ENCODE measurements around the gene RIMS3.
A peak's percentile ranks its signal among the peaks of the same experiment; 100 is the strongest.
"Not testable (repeated sequence)": the region's sequence is repeated elsewhere in the genome, so short reads cannot be mapped to it uniquely, and the experiment has no call there.

RIMS3 gene

DNA sequence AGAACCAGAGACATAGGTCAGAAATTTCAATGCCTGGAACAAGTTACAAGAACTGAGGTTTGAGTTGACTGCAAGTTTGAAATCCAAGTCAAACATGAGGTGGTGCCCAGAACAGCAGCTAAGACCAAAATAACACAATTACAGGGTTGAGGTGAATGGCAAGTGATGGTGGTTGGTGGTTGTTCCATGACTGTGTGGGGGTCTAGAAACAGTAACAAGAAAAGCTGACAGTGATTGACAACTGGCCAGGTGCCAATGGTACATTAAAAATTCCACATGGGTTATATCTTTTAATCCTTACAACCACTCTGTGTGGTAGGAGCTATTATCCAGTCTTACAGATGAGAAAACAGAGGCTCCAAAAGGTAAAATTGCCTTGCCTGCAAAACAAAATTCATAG, 32.0 kb downstream of the RIMS3 start:
- DNase-seq, result no peak

DNA sequence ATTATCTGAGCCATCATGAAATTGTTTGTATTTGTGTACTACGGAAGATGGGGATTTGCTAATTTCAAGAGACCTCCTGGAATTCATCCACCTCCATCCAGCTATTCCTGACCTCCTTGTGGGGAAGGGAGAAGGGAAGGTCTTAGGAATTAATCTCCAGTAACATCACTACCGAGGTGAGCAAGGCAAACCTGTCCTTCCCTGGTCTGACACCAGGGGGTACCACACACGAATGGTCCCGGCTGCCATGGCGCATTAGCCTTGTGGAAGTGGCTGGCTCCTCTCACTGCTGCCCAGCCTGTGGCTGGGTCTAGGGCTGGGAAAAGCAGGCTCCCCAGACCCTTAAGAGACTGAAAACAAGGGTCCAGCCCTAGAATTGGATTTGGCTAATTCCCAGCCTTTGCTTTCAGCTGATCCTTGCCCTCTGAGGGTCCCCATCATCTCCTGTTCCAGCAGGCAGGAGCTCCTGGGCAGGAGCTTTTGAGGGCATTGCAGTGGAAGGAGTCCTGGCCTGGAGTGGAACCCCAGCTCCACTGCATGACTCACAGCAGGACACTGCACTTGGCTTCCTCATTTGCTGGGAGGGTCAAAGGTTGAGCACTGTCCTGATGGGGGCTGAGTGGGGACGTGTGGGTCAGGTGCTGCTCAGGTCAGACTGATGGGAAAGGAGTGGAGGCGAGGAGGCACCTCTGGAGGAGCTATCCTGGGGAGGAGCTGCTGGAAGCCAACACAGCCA, 34.8 kb downstream of the RIMS3 start:
- no peak for DNase-seq

DNA sequence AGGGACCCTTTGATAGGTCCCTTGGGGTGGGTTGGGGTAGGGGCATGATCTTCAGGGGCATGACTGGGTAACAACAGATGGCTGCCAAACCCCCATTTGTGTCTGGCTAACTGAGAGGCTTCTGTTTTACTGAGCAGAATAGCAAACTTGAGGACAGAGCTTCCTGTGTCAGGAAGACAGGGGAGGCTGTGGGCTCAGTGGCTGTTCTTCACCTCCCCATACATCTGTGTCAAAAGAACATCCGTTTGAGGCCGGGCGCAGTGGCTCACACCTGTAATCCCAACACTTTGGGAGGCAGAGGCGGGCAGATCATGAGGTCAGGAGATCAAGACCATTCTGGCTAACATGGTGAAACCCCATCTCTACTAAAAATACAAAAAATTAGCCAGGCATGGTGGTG, 35.9 kb downstream of the RIMS3 start:
- DNase-seq, result not testable (repeated sequence)

DNA sequence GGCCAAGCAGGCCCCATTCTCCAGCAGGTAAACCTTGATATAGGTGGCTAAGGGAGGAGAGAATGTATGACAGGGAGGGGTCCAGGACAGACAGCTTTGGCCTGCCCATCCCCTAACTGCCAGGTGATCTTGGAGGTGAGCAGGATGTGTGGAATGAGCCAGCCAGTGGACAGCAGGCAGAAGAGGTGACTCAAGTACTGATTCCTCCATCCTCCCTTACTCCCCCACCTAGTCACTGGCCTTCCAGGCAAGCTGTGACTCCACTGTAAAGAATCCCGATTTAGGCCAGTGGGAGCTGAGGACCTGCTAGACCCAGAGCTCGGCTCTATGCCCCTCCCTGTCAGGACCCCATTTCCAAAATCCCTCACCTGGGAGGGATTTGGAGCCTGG, 36.6 kb downstream of the RIMS3 start:
- DNase-seq, result no peak

DNA sequence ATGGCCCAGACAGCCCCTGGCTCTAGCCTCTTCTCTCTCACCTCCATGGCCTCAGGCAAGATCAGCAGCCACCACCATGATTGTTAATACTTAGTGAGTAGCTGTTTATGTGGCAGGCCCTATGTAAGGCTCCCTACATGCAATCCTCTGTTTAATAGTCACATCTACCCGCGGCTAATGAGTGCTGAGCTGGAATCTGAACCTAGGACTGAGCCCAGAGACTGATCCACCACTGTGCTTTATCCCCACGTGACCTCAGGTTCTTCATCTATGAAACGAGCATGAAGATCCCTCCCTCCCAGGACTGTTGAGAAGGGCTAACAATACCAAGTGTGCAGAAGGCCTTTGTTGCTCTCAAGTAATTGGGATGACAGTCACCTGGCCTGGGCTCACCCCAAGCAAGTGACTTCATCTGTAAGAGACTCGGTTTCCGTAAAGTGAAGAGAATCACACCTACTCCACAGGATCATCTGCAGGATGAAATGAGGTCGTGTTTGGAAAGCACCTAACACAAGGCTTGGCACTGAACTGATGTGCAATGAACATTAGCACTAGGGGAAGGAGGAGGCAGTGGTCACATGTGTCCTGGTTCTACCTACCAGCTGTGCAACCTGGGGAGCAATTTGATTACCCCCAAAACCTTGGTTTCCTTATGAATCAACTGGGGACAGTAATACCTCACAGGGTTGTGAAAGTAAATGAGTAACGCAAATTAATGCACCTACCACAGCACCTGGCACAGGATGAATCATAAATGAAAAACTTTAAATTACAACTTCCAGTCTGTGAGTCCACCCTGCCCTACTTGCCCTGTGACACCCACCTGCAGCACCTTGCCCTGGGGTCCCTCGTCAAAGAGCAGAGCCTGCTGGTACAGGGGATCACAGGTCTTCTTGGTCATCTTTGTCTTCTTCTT, 37.2 kb downstream of the RIMS3 start:
- no peak for DNase-seq

DNA sequence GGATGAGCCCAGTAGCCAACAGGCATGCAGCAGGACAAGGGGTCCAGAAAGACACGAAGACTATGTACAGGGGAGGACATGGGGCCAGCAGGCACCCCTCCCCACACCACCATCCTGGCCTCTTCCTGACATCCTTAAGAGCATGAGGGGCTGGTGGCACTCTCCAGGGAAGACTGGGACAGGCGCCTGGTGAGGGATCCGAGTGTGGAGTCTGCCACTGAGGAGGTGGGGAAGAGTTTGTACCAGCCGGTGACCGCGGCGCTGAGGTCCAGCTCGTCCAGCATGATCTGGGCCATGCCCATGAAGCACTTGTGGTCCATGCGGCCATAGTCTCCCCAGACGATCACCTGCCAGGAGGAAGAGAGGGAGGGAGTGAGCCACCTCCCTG, 39.1 kb downstream of the RIMS3 start:
- DNase-seq, result no peak

DNA sequence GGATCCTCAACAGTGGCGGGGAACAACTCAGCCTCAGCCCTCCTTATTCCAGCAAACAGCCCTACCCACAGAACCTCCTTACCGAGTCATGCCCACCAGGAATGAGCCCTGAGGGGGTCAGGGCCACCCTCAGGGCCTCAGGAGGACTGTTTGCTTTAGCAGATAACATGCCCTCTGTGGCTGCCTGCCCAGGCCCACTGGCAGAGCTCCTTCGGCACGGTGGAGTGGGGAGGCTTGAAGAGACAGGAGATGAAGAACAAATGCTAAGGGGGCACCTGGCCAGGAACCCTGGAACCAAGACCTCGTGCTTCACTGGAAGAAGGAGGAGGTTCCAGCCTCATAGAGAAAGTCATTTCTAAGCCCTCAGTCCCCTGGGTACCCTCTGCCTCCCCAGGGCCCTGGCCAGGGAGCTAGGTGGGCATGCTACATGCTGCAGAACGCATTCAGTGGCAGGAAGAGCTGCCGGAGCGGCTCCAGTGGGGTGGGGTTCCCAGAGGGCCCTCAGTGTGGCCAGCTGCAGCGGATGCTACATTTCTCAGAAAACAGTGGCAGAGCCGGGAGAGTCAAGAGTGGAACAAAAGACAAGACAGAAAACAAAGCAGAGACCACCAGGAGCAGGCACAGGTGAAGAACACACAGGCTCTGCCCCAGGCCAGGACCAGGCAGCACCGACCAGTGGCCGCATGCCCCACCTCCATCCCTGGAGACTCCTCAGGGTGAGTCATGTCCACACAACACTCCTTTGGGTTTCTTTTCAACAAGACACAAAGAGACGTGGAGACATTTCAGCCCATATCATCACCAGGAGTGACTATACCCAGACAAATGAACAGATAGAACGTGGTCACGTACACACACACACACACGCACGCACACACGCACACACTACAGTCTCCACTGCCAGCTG, 39.8 kb downstream of the RIMS3 start:
- no peak for DNase-seq

DNA sequence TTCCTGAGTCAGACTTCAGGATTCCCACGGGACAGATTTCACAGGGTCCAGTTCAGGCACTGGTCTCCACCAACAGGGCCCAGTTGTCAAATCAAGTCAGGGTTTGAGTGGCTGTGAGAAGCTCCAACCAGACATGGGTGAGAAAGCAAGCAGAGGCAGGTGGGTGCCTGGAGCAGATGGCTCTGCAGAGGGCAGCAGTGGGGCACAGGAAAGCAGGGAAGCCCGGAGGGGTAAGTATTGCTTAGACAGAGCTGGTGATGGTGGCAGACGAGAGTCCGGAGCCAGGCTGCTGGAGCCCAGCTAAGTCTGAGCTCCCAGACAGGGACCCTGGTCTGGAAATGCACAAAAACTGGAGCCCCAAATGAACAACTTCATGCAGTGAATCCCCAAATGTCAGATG, 40.4 kb downstream of the RIMS3 start:
- DNase-seq, result peak in 9 of 56 donors; percentile 5 to 27 (median 24)

DNA sequence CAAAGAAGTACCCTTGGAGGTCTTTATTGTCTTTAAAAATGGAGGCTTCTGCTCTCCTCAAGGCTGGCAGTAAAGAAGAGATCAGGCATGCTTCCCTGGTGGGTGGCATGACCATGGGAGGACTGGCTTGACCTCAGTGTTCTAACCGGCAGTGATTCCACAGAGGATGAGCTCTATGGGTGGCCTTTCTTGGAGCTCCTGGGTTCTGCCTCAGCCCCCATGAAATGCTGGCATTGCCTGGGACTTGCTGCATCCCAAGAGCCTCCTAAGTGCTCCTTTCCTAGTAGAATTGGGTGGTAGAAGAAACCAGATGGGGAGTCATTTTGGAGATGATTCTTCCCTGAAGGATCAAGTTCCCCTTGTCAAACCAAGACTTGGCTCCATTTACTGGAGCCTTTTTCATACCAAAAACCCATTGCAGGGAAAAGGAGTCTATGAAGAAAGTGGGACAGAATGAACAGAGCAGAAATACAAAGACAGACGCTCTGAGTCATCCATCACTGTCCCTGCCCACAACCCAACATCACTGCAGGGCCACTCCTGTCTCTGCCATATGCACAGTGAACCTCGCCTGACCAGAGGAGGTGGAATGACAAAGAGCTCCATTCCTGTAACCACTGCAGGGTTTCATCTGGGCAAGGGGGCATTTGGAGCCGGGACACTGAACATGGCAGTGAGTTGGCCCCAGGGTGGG, 42.4 kb downstream of the RIMS3 start:
- DNase-seq, result peak in 7 of 56 donors; percentile 10 to 49 (median 18)

DNA sequence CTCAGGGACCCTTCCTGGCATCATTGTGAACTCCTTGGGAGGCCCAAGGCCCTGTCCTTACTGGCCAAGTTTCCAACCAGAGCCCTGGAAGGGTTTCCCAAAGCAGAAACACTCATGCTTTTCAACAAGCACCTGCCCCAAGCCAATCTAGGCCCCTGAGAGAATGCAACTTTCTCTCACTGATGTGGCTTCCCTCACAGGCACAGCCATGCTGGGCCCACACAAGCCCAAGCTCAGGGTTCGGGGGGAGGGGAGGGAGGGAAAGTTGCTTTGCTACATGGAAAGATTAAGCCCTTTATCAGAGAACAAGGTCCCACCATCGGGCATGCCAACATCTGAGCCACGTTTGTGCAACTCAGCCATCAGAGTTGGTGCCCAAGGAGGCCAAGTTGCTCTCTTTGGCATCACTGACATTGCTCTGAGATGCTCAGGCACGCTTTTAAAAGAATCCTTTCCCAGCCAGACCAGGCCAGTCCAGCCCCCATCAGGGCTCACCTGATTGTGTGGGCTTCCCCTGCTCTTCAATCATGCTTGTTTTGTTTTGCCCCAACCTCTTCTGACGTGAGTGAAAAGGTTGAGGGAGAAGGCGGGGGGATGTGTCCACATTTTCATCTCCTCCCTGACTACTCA, 43.5 kb downstream of the RIMS3 start:
- DNase-seq, result no peak

DNA sequence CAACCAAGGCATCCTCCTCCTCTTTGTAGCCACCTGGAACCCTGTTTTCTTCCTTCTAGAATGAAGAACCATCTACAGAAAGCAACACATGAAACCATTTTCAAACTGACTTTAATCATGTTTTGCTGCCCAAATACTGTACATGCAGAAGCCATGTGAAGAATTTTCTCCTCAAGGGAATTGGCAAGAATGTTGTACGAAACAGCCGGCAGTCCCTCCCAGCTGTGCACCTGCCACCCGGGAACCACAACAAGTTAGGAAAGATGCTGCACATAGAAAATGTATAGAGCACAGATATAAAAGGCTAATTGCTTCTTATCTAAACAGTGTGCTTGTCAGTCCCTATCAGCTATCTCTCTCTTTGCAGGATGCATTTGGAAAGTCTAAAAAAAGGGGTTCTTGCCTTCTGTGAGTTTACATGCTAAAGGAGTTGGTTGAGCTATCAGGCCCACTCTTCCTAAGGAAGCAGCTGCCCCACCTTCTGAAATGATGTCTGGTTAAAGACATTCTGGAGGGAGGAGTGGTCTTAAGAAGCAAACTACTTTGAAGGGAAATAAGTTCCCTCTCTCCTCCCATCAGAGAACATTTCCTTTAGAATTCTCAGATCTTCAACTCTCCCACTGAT, 44.8 kb downstream of the RIMS3 start:
- DNase-seq, result no peak

DNA sequence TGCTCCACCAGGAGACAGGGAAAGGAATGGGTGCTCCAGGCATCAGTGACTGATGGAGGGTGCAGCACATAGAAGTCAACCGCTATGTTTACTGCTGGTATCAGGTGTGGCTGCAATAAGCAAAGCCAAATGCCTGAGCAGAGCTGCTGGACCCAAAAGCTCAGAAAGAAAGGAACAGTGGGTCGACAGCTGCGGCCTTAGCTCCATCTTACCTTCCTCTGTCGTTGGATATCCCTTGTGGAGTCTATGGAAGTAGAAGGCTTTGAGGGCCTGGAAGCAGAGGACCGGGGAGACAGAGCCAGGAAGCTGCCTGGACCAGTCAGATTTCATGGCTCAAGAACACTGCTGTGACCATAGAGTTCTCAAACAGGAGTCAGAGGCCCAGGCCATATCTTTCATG, 45.3 kb downstream of the RIMS3 start:
- DNase-seq, result no peak

DNA sequence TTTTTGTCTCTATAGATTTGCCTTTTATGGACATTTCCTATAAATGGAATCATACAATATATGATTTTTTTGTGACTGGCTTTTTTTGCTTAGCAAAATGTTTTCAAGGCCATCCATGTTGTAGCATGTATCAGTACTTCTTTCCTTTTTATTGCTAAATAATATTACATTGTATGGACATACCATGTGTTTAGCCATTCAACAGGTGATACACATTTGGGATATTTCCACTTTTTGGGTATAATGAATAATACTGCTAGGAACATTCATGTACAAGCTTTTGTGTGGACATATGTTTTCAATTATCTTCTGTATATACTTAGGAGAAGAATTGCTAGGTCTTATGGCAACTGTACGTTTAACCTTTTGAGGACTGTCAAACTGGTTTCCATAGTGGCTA, 47.4 kb downstream of the RIMS3 start:
- DNase-seq, result no peak

DNA sequence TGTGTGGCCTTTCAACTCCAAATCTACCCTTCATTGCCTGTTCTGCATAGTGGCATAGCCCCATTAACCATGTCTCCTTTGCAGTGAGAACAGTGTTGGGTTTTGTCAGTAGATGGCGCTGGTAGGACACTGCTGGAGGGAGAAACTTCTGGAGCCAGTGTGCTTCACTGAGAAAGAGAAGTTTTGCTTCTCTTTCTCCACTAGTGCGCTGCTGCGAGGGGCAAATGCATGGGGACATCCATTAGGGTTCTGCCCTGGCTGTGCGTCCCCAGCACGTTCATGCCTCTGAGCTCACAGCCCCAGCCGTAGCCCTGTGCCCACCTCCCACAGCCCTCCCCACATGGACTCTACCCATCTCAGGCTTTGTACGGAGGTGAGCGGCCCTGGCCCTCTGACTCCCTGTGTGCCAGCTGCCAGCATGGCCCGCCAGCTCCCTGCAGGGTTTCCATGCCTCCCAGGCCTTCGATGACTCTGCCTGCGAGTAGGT, 53.1 kb downstream of the RIMS3 start:
- DNase-seq, result peak in 40 of 56 donors; percentile 6 to 77 (median 36)

DNA sequence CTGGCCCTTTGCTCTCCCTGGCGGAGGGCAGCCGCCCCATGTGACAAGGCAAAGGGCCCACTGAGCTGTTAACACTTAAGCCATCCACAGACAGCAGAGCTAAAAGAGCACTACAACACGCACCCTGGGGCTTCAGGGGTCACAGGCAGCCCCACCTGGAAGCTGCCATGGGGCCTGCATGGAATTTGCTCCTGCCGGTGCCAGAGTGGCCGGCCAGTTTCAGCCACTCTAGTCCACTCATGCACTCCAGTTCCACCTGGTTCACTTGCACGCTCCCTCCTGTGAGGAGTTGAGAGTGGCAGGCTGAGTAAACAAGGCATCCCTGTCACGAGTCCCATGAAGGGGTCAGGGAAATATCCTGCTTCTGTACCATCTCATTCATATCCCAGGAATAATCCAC, 55.3 kb downstream of the RIMS3 start:
- DNase-seq, result no peak

DNA sequence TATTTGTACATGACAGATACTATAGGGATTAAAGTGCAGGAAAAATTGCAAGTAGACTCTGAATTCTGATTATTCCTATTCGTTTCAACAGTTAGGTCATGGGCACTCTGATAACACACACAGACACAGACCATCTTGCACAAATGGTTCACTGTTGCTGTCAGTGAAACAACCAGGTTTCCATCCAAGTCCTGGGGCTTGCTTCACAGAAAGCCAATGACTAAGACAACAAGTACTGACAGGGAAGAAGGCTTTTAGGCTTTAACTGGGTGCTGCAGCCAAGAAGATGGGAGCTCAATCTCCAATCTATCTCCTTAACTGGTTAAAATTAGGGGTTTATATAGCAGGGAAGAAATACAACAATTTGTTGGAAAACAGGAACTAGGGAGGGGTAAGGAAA, 57.6 kb downstream of the RIMS3 start:
- no peak for DNase-seq

DNA sequence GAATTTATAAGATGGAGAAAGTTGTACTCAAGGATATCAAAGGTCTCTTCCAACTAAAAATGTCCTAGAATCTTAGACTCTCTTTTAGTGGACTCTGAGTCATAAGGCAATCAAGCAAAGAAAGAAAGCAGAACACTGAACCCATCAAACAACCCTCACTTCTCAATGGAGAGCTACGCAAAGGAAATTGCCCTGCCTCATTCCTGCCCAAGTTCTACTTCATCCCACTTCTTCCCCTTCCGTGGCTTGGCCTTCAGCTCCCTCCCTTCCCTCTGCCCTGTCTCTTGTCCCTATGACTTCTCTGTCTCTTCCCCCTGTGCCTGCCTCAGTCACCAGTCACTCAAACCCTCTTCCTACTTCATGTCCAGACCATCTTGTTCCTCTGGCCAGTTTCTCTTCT, 58.5 kb downstream of the RIMS3 start:
- DNase-seq, result no peak

DNA sequence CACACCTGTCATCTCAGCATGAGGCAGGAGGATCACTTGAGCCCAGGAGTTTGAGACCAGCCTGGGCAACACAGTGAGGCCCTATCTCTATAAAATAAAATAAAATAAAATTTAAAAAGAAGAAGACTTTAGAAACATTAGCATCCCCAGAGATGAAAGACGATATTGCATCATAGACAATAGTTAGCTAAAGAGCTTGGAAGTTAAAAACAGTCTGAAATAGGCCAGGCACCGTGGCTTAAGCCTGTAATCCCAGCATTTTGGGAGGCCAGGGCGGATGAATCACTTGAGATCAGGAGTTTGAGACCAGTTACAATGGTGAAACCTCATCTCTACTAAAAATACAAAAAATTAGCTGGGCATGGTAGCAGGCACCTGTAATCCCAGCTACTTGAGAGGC, 59.3 kb downstream of the RIMS3 start:
- no peak for DNase-seq

DNA sequence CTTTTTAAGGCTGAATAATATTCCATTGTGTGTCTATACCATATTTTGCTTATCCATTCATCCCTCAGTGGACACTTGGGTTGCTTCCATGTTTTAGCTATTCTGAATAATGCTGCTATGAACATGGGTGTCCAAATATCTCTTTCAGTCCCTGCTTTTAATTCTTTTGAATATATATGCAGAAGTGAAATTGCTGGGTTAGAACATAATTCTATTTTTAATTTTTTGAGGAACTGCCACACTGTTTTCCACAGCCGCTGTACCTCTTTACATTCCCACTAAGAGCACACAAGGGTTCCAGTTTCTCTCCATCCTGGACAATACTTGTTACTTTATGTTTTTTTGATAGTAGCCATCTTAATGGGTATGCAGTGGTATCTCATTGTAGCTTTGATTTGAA, 65.6 kb downstream of the RIMS3 start:
- no peak for DNase-seq

DNA sequence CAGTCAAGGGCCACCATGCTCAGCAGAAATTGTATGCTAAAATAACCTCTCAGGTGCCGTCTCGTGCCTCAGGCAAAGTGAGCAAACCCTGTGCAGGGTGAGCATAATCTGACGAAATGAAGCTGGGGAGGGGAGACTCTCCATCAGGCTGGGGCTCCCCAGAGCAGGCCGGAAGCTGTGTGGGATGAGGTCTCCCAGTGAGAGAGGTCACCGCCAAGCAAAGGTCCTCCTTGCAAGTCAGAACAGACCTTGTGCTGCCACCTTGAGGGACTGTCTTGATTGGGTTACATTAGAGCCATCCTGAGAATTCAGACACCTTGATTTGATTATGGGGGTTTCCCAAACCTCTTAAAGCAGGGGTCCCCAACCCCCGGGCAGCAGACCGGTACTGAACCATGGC, 69.9 kb downstream of the RIMS3 start:
- DNase-seq, result no peak

Data from amygdala (tissue), 56 donors.